HG03457 (cell line): ENCODE results near the gene KLF7.
A peak's percentile ranks its signal among the peaks of the same experiment; 100 is the strongest.

ENCODE experiments used
- ATAC-seq: cut with Tn5 transposase; IDR thresholded peaks from one replicate; pipeline ENCODE4 v1.9.1; 2021; ENCODE audit warnings: moderate number of reproducible peaks; ENCODE audit not compliant: unreplicated experiment

The KLF7 gene

DNA sequence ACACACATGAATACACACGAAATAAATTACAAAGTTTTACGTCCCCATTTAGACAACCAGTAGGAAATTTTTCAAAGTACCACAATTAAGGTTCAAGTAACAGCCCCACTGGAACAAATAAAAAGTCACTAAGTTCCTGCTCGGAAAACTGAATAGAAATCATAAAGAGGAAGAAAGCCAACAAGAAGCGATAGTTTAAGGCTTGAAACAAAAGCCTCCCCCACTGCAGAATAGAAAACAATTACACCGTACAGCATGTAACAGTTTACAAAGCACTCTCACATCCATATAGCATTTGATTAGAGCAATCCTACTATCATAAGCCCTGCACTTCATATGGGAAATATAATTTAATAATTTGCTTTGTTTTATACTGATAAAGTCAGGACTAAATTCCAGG is 15.5 kb downstream of the KLF7 start:
- no peak for ATAC-seq

DNA sequence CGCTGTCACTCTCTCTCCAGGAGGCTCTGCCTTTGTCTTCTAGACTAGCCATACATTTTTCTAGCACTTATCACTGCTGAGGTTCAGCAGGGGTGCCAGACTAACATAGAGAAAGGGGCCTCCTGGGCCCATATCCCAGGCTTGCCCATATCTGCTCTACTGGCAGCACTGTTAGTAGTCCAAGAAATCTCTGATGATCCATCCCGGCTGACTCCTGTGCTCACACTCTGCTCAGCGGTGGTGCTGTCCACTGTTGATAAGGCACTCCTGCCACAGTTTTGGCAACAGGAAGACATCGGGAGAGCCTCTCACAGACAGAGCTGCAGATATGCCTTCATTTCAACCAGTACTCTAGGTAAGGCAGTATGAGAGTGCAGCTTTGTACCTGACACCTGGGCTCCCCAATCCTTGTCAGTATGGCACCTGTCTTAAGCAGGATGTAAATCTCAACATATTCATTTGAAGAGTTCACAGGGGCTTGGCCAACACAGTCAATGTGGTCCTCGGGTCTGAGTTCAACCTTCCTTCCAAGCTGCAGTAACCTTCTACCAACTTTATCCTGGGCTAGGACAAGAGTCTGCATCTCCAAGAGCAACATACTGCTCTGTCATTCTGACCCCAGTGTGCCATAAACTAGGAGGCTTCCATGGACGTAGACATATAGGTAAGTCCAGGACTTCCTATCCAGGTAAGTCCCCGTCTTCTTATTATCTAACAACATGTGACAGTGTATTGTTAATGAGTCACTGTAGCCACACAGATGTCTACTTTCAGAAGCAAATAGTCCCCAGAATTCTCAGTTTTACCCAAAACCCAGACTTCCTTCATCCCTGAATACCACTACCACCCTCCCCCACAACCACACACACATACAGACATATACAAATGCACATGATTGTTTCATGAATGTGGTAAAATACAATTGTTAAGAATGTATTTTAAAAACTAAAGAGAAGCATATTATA is 16.2 kb downstream of the KLF7 start:
- peak; percentile 93 for ATAC-seq

DNA sequence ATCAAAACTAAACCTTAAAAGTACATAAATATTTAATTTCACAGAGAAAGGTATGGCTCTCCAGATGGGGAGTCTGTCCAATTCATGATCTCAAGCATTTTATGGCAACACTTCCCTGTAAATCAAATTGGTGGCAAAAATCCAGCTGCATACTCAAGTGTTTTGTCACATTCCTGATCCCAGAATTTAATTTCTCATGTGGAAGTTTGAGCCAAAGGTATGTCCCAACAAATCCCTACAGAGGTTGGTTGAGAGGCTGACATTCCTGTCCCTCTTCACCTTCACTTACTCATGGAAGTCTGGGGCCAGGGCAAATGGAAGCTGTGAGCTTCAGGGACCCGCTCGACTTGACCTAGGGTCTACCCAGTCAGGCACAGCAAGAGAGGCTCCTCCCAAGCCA is 17.7 kb downstream of the KLF7 start:
- no peak for ATAC-seq

DNA sequence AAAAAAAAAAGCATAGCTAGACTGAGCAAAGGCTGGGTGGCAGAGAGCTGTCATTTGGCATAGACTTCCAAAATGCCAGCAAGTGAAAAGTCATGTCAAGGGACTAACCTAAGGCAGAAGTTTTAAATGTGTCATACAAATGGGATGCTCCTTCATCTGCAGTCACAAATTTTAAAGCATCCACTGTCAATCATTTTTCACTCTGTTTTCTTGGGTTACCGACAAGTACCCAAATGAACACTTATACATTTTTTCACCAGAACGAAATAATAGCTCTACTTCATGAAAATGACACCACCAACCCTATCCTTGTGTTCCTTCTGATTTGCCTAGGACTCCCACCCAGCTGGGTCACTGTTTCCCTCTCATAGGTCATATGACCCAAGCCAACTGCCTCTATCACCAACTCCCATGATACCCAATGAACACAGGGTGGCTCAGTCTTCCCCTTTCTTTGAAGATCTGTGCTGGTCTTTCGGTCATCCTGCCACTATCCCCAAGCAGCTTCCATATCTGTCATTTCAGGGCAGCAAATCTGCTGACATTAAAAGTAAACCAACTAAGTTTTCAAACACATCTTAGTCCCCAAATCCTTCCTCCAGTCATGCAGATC is 21.5 kb downstream of the KLF7 start:
- ATAC-seq, result no peak

DNA sequence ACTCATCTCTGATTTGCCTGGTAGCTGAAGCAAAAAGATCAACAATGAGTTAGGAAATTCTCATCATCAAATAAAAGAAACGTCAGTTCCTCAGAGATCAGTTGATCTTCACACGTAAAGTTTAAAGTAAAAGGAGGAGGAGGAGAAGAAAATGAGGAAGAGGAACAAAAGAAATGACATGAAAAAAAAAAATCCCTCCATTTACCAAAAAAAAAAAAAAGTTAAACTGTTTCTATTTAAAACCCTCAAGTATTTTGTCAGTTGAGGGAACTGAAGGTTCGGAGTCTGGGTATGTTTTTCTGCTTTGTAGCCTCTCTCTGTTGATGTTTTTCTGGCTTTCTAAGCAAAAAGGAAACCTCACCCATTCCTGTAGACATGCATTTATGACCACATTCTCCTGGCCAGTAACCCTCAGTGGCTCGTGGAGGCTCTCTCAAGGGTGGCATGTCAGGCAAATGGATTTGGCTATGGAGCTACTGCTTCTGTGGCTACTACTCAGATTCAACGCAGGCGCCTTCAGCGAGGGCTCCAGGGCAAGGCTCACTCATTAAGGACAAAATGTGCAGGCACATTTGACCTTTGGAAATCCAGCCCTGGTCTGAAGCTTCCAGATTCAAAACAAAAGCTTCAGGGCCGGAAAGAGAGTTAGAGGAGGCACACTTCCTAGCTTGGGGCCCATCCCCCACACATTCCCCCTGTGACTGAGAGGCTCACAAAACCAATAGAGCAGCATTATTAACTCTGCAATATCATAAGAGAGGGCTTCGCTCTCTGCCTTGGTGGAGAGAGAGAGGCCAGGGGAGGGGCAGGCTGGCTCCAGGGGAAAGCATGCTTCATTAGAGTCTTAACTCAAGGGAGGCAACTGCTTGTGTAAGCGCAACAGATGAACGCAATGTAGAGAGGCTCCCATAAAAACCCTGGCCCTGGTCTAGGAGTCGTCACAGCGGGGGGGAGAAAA is 22.3 kb downstream of the KLF7 start:
- ATAC-seq, result peak; percentile 48

DNA sequence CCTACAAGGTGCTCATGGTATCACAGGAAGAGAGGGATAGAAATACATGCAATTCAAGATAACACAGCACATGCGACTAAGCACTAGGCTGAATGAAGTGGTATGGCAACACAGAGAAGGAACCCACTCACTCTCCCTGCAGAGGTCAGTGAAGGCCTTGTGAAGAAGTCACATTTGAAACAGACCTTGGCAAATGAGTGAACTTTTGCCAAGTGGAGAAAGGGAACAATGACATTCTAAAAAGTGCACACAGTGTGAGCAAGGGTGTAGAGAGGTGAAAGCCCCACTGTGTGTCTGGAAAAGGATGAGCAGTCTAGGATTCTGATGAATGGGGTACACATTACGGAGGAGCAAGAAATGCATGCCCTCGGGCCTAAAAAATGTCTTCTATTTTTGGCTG is 23.3 kb downstream of the KLF7 start:
- no peak for ATAC-seq

DNA sequence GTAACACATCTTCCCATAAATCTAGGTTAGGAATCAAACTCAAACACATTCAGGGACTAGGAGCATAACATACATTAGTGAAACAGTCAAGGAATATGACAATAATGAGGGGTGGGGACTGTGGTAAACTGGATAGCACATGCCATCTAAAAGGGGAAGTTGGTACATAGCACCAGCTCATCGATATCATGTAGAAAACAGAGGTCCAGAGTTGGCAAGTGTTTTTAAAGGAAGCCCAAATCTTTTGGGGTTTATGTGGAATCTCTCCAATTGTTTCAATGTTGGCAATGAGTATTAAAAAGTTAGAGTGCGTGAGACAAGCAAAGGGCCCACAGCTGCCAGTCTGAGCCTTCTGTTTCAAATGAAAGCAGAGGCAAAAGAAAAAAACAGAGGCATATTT is 24.4 kb downstream of the KLF7 start:
- ATAC-seq, result no peak

DNA sequence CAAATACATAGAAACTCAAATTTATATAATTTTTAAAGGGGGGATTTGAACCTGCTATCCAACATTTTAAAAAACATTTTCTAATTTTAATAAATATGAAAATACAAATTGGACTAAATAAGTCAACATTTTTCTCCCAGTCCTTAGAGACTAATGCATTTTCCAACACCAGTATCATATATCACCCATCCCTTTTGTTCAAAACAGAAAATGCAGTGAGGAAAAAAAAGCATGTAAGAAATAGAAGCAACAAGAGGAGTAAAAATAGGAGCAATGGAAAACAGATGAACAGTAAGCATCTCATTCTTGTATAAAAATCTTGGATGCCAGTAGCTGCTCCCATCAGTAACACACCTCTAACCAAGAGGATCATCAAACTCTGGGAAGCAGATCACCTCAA is 25.5 kb downstream of the KLF7 start:
- no peak for ATAC-seq

DNA sequence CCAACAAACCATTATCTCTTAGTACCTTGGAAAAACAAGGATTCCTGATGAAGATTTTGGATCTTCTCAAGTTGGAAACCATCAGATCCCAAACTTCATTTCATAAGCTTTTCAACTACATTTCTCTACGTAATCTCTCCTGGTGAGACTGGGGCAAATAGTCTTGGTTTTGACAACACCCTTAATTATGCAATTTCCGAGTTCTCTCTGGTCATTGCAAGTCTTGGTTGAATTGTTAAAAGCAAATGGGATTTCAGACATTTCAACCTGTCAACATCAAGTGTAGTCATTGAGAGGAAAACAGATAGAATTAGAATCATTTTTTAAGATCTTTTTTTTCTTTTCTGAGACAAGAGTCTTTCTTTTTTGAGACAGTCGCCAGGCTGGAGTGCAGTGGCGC is 26.2 kb downstream of the KLF7 start:
- no peak for ATAC-seq

DNA sequence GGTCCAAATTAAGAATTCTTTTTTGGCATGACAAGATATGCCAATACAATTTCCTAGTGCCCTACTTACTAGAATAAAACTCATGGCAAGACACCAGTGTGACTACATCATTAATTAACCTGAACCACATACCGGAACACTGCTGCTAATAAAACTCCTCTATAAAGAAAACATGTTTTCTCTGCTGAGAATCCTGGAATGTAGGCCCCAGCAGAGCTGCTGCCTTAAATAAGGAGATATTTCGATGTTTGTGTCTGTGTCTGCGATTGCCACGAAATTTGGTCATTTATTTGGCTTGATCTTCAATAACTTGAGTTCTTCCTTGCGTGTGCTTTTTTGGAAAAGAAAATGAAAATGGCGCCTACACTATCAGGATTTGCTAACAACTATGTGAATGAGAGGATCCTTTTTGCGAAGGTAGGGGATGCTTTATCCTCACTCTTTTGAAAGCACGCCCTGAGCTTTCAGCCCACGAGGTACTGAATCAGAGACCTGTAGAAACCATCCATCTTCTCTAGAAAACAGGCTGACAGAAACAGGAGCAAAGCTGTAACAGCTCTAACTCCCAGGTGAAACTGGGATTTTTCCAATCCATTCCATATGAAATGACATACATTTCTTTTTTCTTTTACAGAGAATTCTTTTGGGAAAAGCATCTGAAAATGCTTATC is 27.0 kb downstream of the KLF7 start:
- no peak for ATAC-seq

DNA sequence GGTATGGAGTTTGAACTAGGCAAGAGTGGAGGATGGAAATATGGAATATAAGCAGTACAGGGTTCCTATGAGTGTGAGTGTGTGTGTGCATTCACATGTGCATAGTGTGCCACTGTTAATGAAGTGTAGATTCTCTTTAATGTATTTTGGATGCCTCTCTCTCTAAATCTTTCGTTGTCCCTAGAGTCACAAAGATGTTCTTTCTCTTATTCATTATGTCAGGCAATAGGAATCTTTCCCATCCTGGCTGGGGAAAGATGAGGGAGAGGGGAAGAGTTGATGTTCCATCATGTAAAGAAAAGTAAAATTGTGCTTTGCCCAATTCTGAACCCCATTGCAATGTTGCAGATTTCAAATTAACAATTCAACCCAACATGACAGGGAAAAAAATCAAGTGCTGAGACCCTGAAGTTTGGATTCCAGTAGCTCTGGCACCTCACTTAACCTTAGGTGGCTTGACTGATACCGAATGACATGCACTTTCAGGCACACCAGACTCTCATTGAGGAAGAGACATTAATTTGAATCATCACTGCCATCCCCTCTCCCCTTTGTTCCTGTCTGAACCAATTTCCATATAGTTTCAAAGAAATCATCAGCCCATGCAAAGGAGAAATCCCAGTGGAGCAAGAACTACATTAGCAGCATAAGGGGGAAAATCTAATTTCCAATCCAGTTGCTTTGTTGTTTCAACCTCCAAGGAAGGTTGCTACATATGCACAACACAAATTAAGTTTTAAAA is 28.0 kb downstream of the KLF7 start:
- ATAC-seq, result no peak

DNA sequence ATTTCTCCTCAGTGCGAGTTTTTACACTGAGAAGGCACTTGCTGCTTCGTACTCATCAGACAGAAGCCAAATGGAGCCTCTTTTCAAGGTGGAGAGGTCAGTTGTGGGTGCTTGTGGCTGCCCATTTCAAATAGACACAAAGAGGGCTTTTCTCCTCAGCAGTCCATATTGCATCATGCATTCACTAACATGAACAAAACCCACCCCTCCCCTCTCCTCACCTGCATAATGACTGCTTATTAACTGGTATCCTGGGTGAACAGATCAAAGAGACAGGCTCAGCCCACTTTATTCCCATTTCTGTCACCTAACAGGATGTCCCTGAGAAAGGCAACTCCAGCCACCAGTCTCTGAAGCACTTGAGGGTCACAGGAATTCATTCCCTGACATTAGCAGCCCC is 28.9 kb downstream of the KLF7 start:
- ATAC-seq, result no peak

DNA sequence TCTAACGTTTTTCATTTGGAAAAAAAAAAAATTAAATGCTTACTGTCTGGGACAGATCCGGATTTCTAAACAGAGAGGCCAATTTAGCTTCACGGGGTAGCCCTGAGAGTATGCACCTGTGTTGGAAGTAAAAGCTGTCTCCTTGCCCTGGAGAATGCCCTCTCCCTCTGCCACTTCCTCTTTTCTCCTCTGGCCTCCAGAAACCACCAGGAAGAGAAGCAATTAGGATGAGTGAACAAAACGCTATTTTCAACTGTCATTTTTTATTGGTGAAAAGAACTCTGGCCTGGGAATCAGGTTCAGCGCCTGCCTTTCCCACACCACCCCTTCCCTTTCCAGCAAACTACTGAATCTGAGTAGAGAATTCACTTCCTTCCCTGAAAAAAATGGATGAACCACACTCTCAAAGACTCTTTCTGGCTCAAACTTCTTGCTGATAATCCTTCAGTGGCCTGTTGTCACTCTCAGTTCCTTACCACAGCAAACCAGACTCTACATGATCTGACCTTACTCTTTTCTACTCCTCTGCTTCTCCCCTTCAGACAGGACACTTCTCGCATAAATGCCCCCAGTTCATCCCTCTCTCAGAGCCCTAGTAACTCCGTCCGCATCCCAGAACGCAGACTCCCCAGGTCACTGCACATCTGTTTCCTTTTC is 29.8 kb downstream of the KLF7 start:
- ATAC-seq, result no peak

DNA sequence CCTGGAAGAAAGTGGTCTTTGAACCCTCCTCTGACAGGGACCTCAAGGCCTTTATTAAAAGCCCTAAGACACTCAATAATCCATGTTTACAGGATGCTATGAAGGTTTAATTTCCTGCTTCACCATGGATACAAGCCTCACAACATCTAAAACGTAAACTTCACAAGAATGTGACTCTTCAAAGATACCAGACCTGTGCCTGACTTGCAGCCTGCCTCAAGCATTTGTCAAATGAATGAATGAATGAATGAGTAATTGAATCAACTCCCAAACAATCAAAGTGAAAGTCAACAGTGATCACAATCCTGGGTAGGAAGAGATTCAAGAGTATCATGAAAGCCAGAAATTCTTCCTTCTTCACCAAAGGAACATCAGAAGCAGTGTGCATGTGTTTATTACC is 30.4 kb downstream of the KLF7 start:
- no peak for ATAC-seq

DNA sequence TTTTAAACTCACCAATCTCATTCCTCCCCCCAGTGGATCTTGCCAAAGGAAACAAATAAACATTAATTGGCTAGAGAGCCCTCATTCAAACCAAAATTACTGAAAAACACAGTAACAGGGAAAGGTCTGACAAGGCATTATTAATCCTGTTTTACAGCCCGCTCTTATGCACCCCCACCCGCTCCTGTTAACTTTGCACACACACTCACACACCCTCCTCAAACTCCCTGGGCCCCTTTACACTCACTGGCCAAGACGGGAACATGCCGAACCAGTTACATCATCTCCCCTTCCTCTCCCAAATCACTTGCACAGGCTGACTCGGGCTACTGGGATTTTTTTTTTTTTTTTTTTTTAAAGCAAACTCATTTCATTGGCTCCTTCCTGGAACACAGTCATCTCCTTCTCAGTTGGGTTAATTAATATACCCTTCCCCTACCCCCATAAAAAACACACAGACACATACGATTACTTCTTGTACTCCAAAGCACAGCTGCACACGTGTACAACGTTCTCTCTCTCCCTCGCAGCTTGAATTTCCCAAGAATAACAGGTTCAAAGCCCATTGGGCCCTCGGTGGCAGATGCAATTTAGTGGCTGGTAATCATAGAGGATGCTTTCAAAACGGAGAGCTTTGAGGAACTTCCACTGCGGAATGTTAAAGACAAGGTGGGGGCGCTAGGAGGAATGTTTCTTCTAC is 31.8 kb downstream of the KLF7 start:
- ATAC-seq, result no peak

DNA sequence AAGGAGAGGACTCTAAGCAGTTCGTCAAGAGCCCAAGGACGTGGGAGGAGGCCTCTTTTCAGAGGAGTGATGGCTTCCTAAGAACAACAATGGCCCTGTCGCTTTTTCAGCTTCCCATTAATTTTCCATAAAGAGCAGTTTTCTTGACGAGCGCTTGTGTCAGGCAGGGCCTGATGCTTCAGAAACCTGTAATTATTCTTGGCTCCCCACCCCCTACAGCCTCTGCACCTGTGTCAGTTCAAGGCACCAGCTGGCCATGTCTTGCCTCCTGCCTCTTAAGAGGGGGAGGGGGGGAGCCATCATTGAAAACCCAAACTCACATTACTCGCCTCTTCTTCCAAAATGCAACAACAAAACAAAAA is 32.3 kb downstream of the KLF7 start:
- ATAC-seq, result no peak

DNA sequence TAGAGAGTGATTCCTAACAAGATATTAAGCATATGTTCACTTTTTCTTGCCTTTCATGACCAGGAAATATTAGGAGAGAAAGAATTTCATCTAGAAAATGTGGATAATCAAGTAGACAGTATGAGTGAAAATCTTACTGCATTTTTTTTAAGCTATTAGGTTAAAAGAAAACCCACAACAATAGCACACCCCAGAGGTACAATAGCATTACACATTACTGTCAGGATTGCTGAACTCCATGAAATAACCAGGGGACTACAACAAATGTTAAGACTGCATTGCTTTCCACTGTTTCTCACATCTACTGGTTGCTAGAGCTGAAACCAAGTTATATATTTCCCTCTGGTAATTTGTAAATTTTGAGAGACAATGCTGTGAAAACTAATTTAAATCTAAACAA is 33.7 kb downstream of the KLF7 start:
- no peak for ATAC-seq

DNA sequence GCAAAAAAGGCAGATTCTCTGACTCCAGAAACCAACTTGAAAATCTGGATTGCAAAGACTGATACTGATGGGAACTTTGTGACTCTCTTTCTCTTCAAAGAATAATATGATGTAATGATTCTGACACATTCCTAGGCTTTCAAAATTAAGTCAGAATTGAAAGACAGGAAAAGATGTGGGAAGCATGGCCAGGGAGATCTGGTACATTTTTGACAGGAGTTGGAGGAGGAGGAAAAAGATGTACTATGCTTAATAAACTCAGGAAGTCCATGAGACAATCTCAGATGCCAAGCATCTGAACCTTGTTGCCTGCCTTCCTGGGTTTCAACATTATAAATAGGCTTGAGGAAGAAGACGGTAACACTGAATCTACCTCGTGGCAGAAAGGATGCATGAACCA is 34.2 kb downstream of the KLF7 start:
- no peak for ATAC-seq

DNA sequence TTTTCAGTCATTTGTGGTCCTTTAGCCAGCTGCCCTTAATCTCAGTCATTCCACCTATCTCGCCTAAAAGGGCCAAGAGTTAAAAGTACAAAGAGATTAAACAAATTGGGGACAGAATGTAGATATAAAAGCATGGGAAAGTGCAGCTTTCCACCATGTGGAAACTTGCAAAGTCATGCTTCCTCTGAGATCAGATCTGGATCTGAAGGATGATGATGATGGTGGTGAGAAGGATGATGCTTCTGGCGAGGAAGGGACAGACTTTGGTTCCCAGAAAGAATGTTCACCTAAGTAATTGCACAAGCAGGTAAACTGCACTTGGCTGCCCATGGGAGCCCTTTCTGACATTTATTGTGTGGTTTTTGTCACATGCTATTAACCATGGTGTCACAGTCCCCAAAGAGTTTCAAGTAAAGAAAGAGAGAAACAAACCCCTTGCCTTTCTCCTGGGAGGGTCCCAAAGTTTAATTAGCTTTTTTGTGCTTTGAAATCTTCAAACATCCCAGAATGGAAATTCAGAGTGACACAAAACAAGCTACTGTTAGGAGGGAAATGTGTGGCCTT is 34.7 kb downstream of the KLF7 start:
- ATAC-seq, result no peak
